Activated CD8-positive, alpha-beta memory T cell treated with anti-CD3 and anti-CD28 coated beads, Interleukin-2, amount 50 U/mL, for 24 hours (primary cell): Measurements from ENCODE around the gene PDGFRB.
"Not testable (repeated sequence)": the region's sequence is repeated elsewhere in the genome, so short reads cannot be mapped to it uniquely, and the experiment has no call there.

Experiments used
- DNase-seq: peaks from one replicate; pipeline ENCODE4 v3.0.0-alpha.2; 2020; ENCODE audit errors: extremely low read depth

The PDGFRB gene

GRCh38 chr5:150084754-150085153, 70.9 kb downstream of the PDGFRB start:
- DNase-seq = not testable (repeated sequence)

- DNase-seq = no peak
These were observed 72.8 kb downstream of the PDGFRB start for GRCh38 chr5:150082889-150083288.

GRCh38 chr5:150082374-150082773, 73.3 kb downstream of the PDGFRB start:
- DNase-seq = no peak

GRCh38 chr5:150081541-150082283, 73.9 kb downstream of the PDGFRB start:
- DNase-seq = no peak

GRCh38 chr5:150080696-150081435, 74.8 kb downstream of the PDGFRB start:
- DNase-seq = no peak

- no peak for DNase-seq
These were observed 75.7 kb downstream of the PDGFRB start for GRCh38 chr5:150079909-150080461.

- DNase-seq = no peak
These were observed 76.6 kb downstream of the PDGFRB start for GRCh38 chr5:150078802-150079689.

GRCh38 chr5:150077996-150078801, 77.4 kb downstream of the PDGFRB start:
- no peak for DNase-seq

- DNase-seq = no peak
These were observed 78.6 kb downstream of the PDGFRB start for GRCh38 chr5:150077060-150077459.

- no peak for DNase-seq
These were observed 79.8 kb downstream of the PDGFRB start for GRCh38 chr5:150075806-150076205.

- no peak for DNase-seq
These were observed 80.4 kb downstream of the PDGFRB start for GRCh38 chr5:150075233-150075632.

GRCh38 chr5:150073677-150074076, 82.0 kb downstream of the PDGFRB start:
- DNase-seq = no peak

GRCh38 chr5:150073086-150073625, 82.5 kb downstream of the PDGFRB start:
- no peak for DNase-seq

GRCh38 chr5:150070821-150071220, 84.8 kb downstream of the PDGFRB start:
- DNase-seq = no peak

GRCh38 chr5:150069672-150070627, 85.7 kb downstream of the PDGFRB start:
- DNase-seq = no peak

- no peak for DNase-seq
These were observed 86.5 kb downstream of the PDGFRB start for GRCh38 chr5:150068961-150069645.

GRCh38 chr5:150068472-150068871, 87.2 kb downstream of the PDGFRB start:
- no peak for DNase-seq

GRCh38 chr5:150068071-150068470, 87.6 kb downstream of the PDGFRB start:
- DNase-seq = no peak

GRCh38 chr5:150067405-150067960, 88.2 kb downstream of the PDGFRB start:
- no peak for DNase-seq
